GM23338 (cell line): ENCODE measurements around the gene USP46. TPM values are rescaled to one million over a fixed set of nuclear protein-coding genes. Genes with fewer than 3 reads are reported as not detected.

Experiments
- ATAC-seq: fragments of 200-7000 bp; cut with Tn5 transposase; 3 replicates; pipeline ENCODE4 v1.9.1; 2020
- DNase-seq: peaks from one replicate; pipeline ENCODE4 v3.0.0-alpha.2; 2015; ENCODE audit warnings: low spot score
- H2AFZ ChIP-seq: fragments of 200-600 bp; sonication (generic); 2 replicates; pipeline ENCODE4 v1.8.0; 2016; ENCODE audit warnings: antibody characterized with exemption, mild to moderate bottlenecking, moderate library complexity
- H3F3A ChIP-seq: fragments of 200-600 bp; sonication (generic); replicated peaks from 2 replicates; pipeline ENCODE4 v1.8.0; 2017; ENCODE audit warnings: antibody characterized with exemption, mixed run types, low read depth
- H3K27ac ChIP-seq: fragments of 200-600 bp; sonication (generic); 2 replicates; pipeline ENCODE4 v1.6.1; 2016; ENCODE audit warnings: low read depth
- H3K27me3 ChIP-seq: fragments of 200-600 bp; sonication (generic); 2 replicates; pipeline ENCODE4 v1.8.0; 2016; ENCODE audit warnings: mild to moderate bottlenecking, mixed run types, moderate library complexity; ENCODE audit not compliant: insufficient read depth
- H3K36me3 ChIP-seq: fragments of 200-600 bp; sonication (generic); 2 replicates; pipeline ENCODE4 v1.8.0; 2016; ENCODE audit warnings: mild to moderate bottlenecking; ENCODE audit not compliant: insufficient read depth
- H3K4me1 ChIP-seq: fragments of 200-600 bp; sonication (generic); 2 replicates; pipeline ENCODE4 v1.8.0; 2016; ENCODE audit warnings: mild to moderate bottlenecking, moderate library complexity; ENCODE audit not compliant: insufficient read depth
- H3K4me2 ChIP-seq: fragments of 200-600 bp; sonication (generic); 2 replicates; pipeline ENCODE4 v1.7.1; 2017; ENCODE audit warnings: mixed run types
- H3K4me3 ChIP-seq: fragments of 200-600 bp; sonication (generic); 2 replicates; pipeline ENCODE4 v1.6.1; 2016; ENCODE audit warnings: mixed run types
- H3K79me2 ChIP-seq: fragments of 200-600 bp; sonication (generic); replicated peaks from 2 replicates; pipeline ENCODE4 v1.8.0; 2017; ENCODE audit warnings: mild to moderate bottlenecking; ENCODE audit not compliant: insufficient read depth
- H3K9me2 ChIP-seq: fragments of 200-600 bp; sonication (generic); 2 replicates; pipeline ENCODE4 v1.8.0; 2017; ENCODE audit not compliant: insufficient read depth
- H4K20me1 ChIP-seq: fragments of 200-600 bp; sonication (generic); replicated peaks from 2 replicates; pipeline ENCODE4 v1.8.0; 2017; ENCODE audit warnings: mild to moderate bottlenecking; ENCODE audit not compliant: insufficient read depth
- H3K27ac Mint-ChIP-seq: 2 replicates; pipeline ENCODE4 v1.8.0; 2020; ENCODE audit warnings: inconsistent platforms, mild to moderate bottlenecking, moderate library complexity, mixed read lengths
- H3K27me3 Mint-ChIP-seq: 3 replicates; pipeline ENCODE4 v1.8.0; 2022; ENCODE audit warnings: low read depth, mild to moderate bottlenecking, moderate library complexity, mixed read lengths, inconsistent platforms; ENCODE audit not compliant: insufficient read depth, poor library complexity
- H3K36me3 Mint-ChIP-seq: 3 replicates; pipeline ENCODE4 v1.8.0; 2021; ENCODE audit warnings: low read depth, mild to moderate bottlenecking, inconsistent platforms, moderate library complexity, mixed read lengths
- H3K4me1 Mint-ChIP-seq: 3 replicates; pipeline ENCODE4 v1.8.0; 2020; ENCODE audit warnings: mild to moderate bottlenecking, inconsistent platforms, mixed read lengths
- H3K4me3 Mint-ChIP-seq: 3 replicates; pipeline ENCODE4 v1.8.0; 2021; ENCODE audit warnings: moderate library complexity, mild to moderate bottlenecking, inconsistent platforms, mixed read lengths
- H3K9me3 Mint-ChIP-seq: 3 replicates; pipeline ENCODE4 v1.8.0; 2020; ENCODE audit warnings: moderate library complexity, mild to moderate bottlenecking, inconsistent platforms, mixed read lengths
- CREB1 ChIP-seq: fragments of 250-450 bp; sonication (Bioruptor Pico); IDR thresholded peaks from 2 replicates; pipeline ENCODE4 v1.5.0; 2020; ENCODE audit warnings: low read depth, mild to moderate bottlenecking, moderate library complexity
- ETS1 ChIP-seq: IDR thresholded peaks from 2 replicates; pipeline ENCODE4 v1.6.1; 2016; ENCODE audit warnings: antibody characterized with exemption
- EZH2 ChIP-seq: fragments of 200-600 bp; sonication (generic); IDR thresholded peaks from one replicate; pipeline ENCODE4 v1.8.0; 2017; ENCODE audit warnings: antibody characterized with exemption, mild to moderate bottlenecking, low read depth; ENCODE audit not compliant: unreplicated experiment
- EZH2phosphoT487 ChIP-seq: fragments of 200-600 bp; sonication (generic); IDR thresholded peaks from one replicate; pipeline ENCODE4 v1.8.1; 2018; ENCODE audit warnings: antibody characterized with exemption; ENCODE audit not compliant: unreplicated experiment
- JUNB ChIP-seq: IDR thresholded peaks from one replicate; pipeline ENCODE4 v1.6.1; 2016; ENCODE audit warnings: antibody characterized with exemption; ENCODE audit not compliant: unreplicated experiment
- NANOG ChIP-seq: IDR thresholded peaks from 2 replicates; pipeline ENCODE4 v1.6.1; 2016; ENCODE audit warnings: antibody characterized with exemption, borderline replicate concordance
- POLR2AphosphoS5 ChIP-seq: IDR thresholded peaks from 2 replicates; pipeline ENCODE4 v1.6.1; 2016; ENCODE audit warnings: antibody characterized with exemption, low read depth
- REST ChIP-seq: IDR thresholded peaks from one replicate; pipeline ENCODE4 v1.6.1; 2018; ENCODE audit warnings: antibody characterized with exemption; ENCODE audit not compliant: unreplicated experiment
- STAT1 ChIP-seq: IDR thresholded peaks from one replicate; pipeline ENCODE4 v1.6.1; 2016; ENCODE audit warnings: antibody characterized with exemption; ENCODE audit not compliant: unreplicated experiment
- ZNF114 ChIP-seq: fragments of 250-450 bp; sonication (Bioruptor Pico); IDR thresholded peaks from 2 replicates; pipeline ENCODE4 v1.5.0; 2020; ENCODE audit warnings: mild to moderate bottlenecking, moderate library complexity
- ZNF331 ChIP-seq: fragments of 250-450 bp; sonication (Bioruptor Pico); IDR thresholded peaks from 2 replicates; pipeline ENCODE4 v1.5.0; 2020; ENCODE audit warnings: low read depth, mild to moderate bottlenecking, moderate library complexity
- polyA plus RNA-seq: library from polyadenylated mRNA; unstranded; fragments of >200 nt; fragmentation: Nextera tagmentation; extraction: Ambion mirVana; gene quantifications from 2 replicates; pipeline ENCODE4 v1.2.1, GENCODE V29; 2016
- total RNA-seq: library from RNA; depleted of rRNA; stranded (reverse); fragments of >200 nt; shearing (Covaris generic); gene quantifications from 2 replicates; pipeline ENCODE4 v1.2.3, GENCODE V29; 2014
- TF ChIP-seq, protein P1 (sequence below): fragments of 250-450 bp; sonication (Bioruptor Pico); IDR thresholded peaks from 2 replicates; pipeline ENCODE4 v1.5.0; 2020; ENCODE audit warnings: mild to moderate bottlenecking, moderate library complexity
- TF ChIP-seq, protein P2 (sequence below), 2 experiments: fragments of 200-600 bp in 1 of 2; sonication (generic) in 1 of 2; conservative IDR thresholded peaks; 2 replicates each; pipeline versions ENCODE4 v1.5.1 to v1.6.1; 2016 to 2017; ENCODE audit warnings: antibody characterized with exemption in 2 of 2, low read depth in 2 of 2, mild to moderate bottlenecking in 2 of 2, moderate library complexity in 1 of 2

Gene USP46
- total and polyA plus RNA-seq, 2 experiments from 2014 or later, result 40.5 to 59.4 TPM

- H3K4me3 Mint-ChIP-seq, result no peak overlapping the region
- no peaks in the 10 kb centered on the region for H3K36me3 ChIP-seq
- DNase-seq (no peak), ATAC-seq (no peak)
- no peaks in the 10 kb centered on the region for H3F3A ChIP-seq
- H3K36me3 Mint-ChIP-seq, result peaks cover 14% of the 10 kb centered on the region
- H3K4me1 Mint-ChIP-seq, result peaks cover 40% of the 10 kb centered on the region
- peaks cover 40% of the 10 kb centered on the region for H3K4me1 ChIP-seq
- no peak overlapping the region for H3K4me3 ChIP-seq
- H4K20me1 ChIP-seq, result peaks cover 43% of the 10 kb centered on the region
- peaks cover 100% of the 10 kb centered on the region for H3K79me2 ChIP-seq
- H3K4me2 ChIP-seq, result no peak overlapping the region
- H2AFZ ChIP-seq, result no peak overlapping the region
- no peak overlapping the region; the same call in 1 of the 2 replicates for H3K27ac Mint-ChIP-seq
- peaks cover 5% of the 10 kb centered on the region for H3K27me3 Mint-ChIP-seq
- H3K27ac ChIP-seq, result no peak overlapping the region
- TF ChIP-seq STAT1, result no peak
- TF ChIP-seq NANOG, result no peak
- no peak for TF ChIP-seq EZH2phosphoT487
- no peak for TF ChIP-seq ZNF331 (CRISPR knock-in tag)
- no peak for TF ChIP-seq JUNB
- TF ChIP-seq CREB1 (CRISPR knock-in tag), result no peak
- no peak for TF ChIP-seq ETS1
- TF ChIP-seq, protein P1, sequence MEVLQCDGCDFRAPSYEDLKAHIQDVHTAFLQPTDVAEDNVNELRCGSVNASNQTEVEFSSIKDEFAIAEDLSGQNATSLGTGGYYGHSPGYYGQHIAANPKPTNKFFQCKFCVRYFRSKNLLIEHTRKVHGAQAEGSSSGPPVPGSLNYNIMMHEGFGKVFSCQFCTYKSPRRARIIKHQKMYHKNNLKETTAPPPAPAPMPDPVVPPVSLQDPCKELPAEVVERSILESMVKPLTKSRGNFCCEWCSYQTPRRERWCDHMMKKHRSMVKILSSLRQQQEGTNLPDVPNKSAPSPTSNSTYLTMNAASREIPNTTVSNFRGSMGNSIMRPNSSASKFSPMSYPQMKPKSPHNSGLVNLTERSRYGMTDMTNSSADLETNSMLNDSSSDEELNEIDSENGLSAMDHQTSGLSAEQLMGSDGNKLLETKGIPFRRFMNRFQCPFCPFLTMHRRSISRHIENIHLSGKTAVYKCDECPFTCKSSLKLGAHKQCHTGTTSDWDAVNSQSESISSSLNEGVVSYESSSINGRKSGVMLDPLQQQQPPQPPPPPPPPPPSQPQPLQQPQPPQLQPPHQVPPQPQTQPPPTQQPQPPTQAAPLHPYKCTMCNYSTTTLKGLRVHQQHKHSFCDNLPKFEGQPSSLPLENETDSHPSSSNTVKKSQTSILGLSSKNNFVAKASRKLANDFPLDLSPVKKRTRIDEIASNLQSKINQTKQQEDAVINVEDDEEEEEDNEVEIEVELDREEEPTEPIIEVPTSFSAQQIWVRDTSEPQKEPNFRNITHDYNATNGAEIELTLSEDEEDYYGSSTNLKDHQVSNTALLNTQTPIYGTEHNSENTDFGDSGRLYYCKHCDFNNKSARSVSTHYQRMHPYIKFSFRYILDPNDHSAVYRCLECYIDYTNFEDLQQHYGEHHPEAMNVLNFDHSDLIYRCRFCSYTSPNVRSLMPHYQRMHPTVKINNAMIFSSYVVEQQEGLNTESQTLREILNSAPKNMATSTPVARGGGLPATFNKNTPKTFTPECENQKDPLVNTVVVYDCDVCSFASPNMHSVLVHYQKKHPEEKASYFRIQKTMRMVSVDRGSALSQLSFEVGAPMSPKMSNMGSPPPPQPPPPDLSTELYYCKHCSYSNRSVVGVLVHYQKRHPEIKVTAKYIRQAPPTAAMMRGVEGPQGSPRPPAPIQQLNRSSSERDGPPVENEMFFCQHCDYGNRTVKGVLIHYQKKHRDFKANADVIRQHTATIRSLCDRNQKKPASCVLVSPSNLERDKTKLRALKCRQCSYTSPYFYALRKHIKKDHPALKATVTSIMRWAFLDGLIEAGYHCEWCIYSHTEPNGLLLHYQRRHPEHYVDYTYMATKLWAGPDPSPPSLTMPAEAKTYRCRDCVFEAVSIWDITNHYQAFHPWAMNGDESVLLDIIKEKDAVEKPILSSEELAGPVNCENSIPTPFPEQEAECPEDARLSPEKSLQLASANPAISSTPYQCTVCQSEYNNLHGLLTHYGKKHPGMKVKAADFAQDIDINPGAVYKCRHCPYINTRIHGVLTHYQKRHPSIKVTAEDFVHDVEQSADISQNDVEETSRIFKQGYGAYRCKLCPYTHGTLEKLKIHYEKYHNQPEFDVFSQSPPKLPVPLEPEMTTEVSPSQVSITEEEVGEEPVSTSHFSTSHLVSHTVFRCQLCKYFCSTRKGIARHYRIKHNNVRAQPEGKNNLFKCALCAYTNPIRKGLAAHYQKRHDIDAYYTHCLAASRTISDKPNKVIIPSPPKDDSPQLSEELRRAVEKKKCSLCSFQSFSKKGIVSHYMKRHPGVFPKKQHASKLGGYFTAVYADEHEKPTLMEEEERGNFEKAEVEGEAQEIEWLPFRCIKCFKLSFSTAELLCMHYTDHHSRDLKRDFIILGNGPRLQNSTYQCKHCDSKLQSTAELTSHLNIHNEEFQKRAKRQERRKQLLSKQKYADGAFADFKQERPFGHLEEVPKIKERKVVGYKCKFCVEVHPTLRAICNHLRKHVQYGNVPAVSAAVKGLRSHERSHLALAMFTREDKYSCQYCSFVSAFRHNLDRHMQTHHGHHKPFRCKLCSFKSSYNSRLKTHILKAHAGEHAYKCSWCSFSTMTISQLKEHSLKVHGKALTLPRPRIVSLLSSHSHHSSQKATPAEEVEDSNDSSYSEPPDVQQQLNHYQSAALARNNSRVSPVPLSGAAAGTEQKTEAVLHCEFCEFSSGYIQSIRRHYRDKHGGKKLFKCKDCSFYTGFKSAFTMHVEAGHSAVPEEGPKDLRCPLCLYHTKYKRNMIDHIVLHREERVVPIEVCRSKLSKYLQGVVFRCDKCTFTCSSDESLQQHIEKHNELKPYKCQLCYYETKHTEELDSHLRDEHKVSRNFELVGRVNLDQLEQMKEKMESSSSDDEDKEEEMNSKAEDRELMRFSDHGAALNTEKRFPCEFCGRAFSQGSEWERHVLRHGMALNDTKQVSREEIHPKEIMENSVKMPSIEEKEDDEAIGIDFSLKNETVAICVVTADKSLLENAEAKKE (CRISPR knock-in tag), result no peak
- TF ChIP-seq EZH2, result no peak
- TF ChIP-seq, protein P2, sequence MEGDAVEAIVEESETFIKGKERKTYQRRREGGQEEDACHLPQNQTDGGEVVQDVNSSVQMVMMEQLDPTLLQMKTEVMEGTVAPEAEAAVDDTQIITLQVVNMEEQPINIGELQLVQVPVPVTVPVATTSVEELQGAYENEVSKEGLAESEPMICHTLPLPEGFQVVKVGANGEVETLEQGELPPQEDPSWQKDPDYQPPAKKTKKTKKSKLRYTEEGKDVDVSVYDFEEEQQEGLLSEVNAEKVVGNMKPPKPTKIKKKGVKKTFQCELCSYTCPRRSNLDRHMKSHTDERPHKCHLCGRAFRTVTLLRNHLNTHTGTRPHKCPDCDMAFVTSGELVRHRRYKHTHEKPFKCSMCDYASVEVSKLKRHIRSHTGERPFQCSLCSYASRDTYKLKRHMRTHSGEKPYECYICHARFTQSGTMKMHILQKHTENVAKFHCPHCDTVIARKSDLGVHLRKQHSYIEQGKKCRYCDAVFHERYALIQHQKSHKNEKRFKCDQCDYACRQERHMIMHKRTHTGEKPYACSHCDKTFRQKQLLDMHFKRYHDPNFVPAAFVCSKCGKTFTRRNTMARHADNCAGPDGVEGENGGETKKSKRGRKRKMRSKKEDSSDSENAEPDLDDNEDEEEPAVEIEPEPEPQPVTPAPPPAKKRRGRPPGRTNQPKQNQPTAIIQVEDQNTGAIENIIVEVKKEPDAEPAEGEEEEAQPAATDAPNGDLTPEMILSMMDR (conservative IDR thresholded peaks at IDR 0.05; ENCODE audit: low read depth in 2 of 2), result no peak
- TF ChIP-seq ZNF114 (CRISPR knock-in tag), result no peak
- no peak for TF ChIP-seq POLR2AphosphoS5
- TF ChIP-seq REST, result no peak
- no peaks in the 10 kb centered on the region; the same call in 2 of the 3 replicates for H3K9me3 Mint-ChIP-seq
- no peaks in the 10 kb centered on the region for H3K27me3 ChIP-seq
- H3K9me2 ChIP-seq, result no peaks in the 10 kb centered on the region
Measured at GRCh38 chr4:52640808-52641565, 18.1 kb downstream of the USP46 start.
